A549 treated with AZD9567 at 1 μM for 4 hours (cell line): ENCODE results near the gene USP10. TPM values are rescaled to one million over a fixed set of nuclear protein-coding genes. Genes with fewer than 3 reads are reported as not detected.

Experiments
- total RNA-seq: library from RNA; stranded (reverse); fragments of 200-300 nt; extraction: Qiagen RNA extraction; gene quantifications from 5 replicates; pipeline ENCODE4 v1.2.3, GENCODE V29; 2022; ENCODE audit not compliant: insufficient read depth

USP10 gene, protein sequence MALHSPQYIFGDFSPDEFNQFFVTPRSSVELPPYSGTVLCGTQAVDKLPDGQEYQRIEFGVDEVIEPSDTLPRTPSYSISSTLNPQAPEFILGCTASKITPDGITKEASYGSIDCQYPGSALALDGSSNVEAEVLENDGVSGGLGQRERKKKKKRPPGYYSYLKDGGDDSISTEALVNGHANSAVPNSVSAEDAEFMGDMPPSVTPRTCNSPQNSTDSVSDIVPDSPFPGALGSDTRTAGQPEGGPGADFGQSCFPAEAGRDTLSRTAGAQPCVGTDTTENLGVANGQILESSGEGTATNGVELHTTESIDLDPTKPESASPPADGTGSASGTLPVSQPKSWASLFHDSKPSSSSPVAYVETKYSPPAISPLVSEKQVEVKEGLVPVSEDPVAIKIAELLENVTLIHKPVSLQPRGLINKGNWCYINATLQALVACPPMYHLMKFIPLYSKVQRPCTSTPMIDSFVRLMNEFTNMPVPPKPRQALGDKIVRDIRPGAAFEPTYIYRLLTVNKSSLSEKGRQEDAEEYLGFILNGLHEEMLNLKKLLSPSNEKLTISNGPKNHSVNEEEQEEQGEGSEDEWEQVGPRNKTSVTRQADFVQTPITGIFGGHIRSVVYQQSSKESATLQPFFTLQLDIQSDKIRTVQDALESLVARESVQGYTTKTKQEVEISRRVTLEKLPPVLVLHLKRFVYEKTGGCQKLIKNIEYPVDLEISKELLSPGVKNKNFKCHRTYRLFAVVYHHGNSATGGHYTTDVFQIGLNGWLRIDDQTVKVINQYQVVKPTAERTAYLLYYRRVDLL
- total RNA-seq, result 70.3 to 86.4 TPM (median 81.9 TPM) in 5 replicates

DNA sequence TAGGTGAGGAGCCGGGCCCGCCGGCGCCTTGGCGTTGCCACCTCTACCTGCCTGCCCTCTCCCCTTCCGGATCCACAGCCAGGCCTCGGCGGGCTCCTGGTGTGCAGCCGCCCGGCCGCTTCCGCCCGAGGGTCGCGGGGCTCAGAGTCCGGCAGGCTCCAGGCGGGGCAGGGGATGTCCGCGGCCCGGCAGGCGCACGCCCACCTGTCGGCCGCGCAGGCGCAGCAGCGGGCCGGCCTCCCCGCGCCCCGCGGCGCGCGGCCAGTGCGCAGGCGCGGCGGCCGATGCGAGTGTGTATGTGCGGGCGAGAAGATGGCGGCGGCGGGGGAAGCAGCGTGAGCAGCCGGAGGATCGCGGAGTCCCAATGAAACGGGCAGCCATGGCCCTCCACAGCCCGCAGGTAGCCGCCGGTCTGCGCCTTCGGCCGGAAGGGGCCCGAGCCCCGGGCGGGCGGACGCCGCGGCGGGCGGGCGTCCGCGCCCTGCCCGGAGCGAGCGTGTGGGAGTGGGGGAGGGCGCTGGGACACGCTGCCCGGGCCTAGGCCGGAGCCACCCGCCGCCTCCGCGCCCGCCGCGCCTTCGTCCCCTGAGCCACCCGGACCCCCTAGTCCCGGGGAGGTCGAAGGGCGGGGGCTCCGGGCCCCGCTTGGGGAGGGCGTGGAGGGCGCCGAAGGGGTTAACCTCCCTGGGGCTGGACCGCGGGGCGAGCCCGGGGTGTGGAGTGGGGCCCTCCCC lies at the start of gene USP10:
Gene USP10 (plus strand): TSS at position 289 of the 734 bp plus-strand sequence. CDS start 91 bp downstream, at position 380.

DNA sequence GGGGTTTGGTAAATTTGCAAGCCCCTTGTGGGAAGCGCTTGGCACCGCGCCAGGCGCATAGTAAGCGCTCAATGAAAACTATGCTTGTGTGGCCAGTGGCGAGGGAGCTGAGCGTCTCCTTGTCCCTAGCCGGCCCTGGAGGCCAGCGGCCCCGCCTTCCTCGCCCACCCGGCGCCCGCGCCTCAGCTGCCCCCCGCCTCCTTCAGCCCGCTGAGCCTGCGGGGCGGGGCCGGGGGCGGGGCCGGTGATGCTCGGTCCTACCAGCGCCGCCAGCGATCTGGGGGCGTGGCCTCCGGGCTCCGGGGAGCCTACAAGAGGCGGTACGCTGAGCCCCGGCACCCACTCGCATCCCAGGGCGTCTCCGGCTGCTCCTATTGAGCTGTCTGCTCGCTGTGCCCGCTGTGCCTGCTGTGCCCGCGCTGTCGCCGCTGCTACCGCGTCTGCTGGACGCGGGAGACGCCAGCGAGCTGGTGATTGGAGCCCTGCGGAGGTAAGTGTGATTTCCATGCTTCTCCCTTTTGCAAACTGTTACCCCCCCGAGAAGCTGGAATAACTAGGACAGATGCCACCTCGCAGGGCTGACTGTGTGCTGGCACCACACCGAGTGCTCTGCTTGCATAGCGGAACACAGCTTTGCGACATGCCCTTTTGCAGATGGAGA lies 120.0 kb downstream of the USP10 start, which contains the start of gene CRISPLD2:
Gene CRISPLD2 (plus strand): TSS at position 342 of the 661 bp plus-strand sequence. CDS start 18,511 bp downstream, outside the sequence.

Other genes starting within 250 kb of the USP10 start
- 43.3 to 69.6 TPM (median 48.0 TPM) in 5 replicates for gene MEAK7, start 195.3 kb upstream of the USP10 start, total RNA-seq
- gene COTL1, start 81.9 kb upstream of the USP10 start, total RNA-seq, result 413 to 553 TPM (median 475 TPM) in 5 replicates
- 16.7 to 24.4 TPM (median 23.0 TPM) in 5 replicates for gene KLHL36, start 51.5 kb upstream of the USP10 start, total RNA-seq
- gene CRISPLD2, start 120.0 kb downstream of the USP10 start, total RNA-seq, result 2.8 to 4.8 TPM (median 3.4 TPM) in 5 replicates